Body of pancreas (tissue), 4 donors: Measurements from ENCODE around the gene CDKAL1.

Experiments
- POLR2A ChIP-seq, 3 donors: fragments of 450-650 bp; IDR thresholded peaks; one replicate each; pipeline ENCODE4 v1.6.1; 2016; ENCODE audit warnings: antibody characterized with exemption in 3 of 3, mild to moderate bottlenecking in 2 of 3
- TF ChIP-seq, protein P1 (sequence below), 7 experiments: fragments of 450-650 bp in 4 of 7; fragments of 200-600 bp in 3 of 7; sonication (generic) in 3 of 7; IDR thresholded peaks; one replicate each; pipeline ENCODE4 v1.5.1; 2016 to 2019; ENCODE audit warnings: antibody characterized with exemption in 7 of 7

DNA sequence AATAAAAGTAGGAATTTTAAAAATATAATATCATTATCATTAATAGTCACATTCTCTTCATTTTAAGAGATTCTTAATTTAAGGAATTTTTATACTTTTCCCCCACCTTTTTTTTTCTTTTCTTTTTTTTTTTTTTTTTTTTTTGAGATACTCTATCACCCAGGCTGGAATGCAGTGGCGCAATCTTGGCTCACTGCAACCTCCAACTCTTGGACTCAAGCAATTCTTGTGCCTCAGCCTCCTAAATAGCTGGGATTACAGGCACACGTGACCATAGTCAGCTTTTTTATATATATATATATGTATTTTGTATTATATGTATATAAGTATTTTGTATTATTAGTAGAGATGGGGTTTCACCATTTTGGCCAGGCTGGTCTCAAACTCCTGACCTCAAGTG is 457.7 kb downstream of the CDKAL1 start:
- TF ChIP-seq, protein P1, sequence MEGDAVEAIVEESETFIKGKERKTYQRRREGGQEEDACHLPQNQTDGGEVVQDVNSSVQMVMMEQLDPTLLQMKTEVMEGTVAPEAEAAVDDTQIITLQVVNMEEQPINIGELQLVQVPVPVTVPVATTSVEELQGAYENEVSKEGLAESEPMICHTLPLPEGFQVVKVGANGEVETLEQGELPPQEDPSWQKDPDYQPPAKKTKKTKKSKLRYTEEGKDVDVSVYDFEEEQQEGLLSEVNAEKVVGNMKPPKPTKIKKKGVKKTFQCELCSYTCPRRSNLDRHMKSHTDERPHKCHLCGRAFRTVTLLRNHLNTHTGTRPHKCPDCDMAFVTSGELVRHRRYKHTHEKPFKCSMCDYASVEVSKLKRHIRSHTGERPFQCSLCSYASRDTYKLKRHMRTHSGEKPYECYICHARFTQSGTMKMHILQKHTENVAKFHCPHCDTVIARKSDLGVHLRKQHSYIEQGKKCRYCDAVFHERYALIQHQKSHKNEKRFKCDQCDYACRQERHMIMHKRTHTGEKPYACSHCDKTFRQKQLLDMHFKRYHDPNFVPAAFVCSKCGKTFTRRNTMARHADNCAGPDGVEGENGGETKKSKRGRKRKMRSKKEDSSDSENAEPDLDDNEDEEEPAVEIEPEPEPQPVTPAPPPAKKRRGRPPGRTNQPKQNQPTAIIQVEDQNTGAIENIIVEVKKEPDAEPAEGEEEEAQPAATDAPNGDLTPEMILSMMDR (IDR thresholded peaks at IDR 0.05): no peak
- TF ChIP-seq POLR2A (IDR thresholded peaks at IDR 0.05): no peak
